OCI-LY7 (cell line): ENCODE data around the gene TEK. TPM values are rescaled to one million over a fixed set of nuclear protein-coding genes. Genes with fewer than 3 reads are reported as not detected.

Experiments
- BruUV-seq: library from RNA; stranded (reverse); fragments of 400-500 nt; replicated peaks from 2 replicates; lab custom pipeline; 2021; lab: Mats Ljungman, UMichigan
- CTCF ChIA-PET: fragments of 300-600 bp; sonication (Branson Sonifier 250); formaldehyde crosslinking; loops from one replicate; lab custom pipeline; 2022; ENCODE audit warnings: antibody characterized with exemption; ENCODE audit not compliant: unreplicated experiment; lab: Charles Lee
- POLR2A ChIA-PET: fragments of 300-600 bp; sonication (Branson Sonifier 250); formaldehyde crosslinking; loops from one replicate; lab custom pipeline; 2022; ENCODE audit warnings: antibody characterized with exemption; lab: Charles Lee
- DNase-seq: peaks from one replicate; pipeline ENCODE4 v3.0.0-alpha.2; 2015; ENCODE audit warnings: low spot score
- H2AFZ ChIP-seq: fragments of 200-600 bp; sonication (generic), shearing (Covaris generic); 2 replicates; pipeline ENCODE4 v1.6.1; 2014; ENCODE audit warnings: mild to moderate bottlenecking, antibody characterized with exemption, low read length, moderate library complexity
- H3K27ac ChIP-seq: fragments of 200-600 bp; sonication (generic); 2 replicates; pipeline ENCODE4 v1.5.1; 2014; ENCODE audit warnings: mixed run types, low read depth, mild to moderate bottlenecking, moderate library complexity, low read length, inconsistent platforms; ENCODE audit not compliant: poor library complexity, severe bottlenecking
- H3K36me3 ChIP-seq: fragments of 200-600 bp; sonication (generic); 2 replicates; pipeline ENCODE4 v1.6.1; 2014; ENCODE audit warnings: mild to moderate bottlenecking, antibody characterized with exemption, low read length, moderate library complexity, mixed read lengths; ENCODE audit not compliant: insufficient read depth
- H3K4me1 ChIP-seq: fragments of 200-600 bp; sonication (generic); 2 replicates; pipeline ENCODE4 v1.5.1; 2014; ENCODE audit warnings: mild to moderate bottlenecking, low read length; ENCODE audit not compliant: insufficient read depth, poor library complexity, severe bottlenecking
- H3K4me2 ChIP-seq: fragments of 200-600 bp; sonication (generic); 2 replicates; pipeline ENCODE4 v1.6.1; 2014; ENCODE audit warnings: mild to moderate bottlenecking, low read length
- H3K4me3 ChIP-seq: fragments of 200-600 bp; sonication (generic); 2 replicates; pipeline ENCODE4 v1.5.1; 2014; ENCODE audit warnings: mild to moderate bottlenecking, low read depth, low read length; ENCODE audit not compliant: poor library complexity, severe bottlenecking
- H3K79me2 ChIP-seq: fragments of 200-600 bp; sonication (generic); 2 replicates; pipeline ENCODE4 v1.6.1; 2016; ENCODE audit warnings: low read depth, mild to moderate bottlenecking, low read length, moderate library complexity, mixed read lengths; ENCODE audit not compliant: insufficient read depth
- H3K9me2 ChIP-seq: fragments of 200-600 bp; sonication (generic); 2 replicates; pipeline ENCODE4 v1.6.1; 2016; ENCODE audit warnings: mild to moderate bottlenecking, low read length, mixed read lengths; ENCODE audit not compliant: insufficient read depth
- H3K9me3 ChIP-seq: fragments of 200-600 bp; sonication (generic); 2 replicates; pipeline ENCODE4 v1.6.1; 2014; ENCODE audit warnings: mild to moderate bottlenecking, mixed run types, low read length, mixed read lengths
- H4K20me1 ChIP-seq: fragments of 200-600 bp; sonication (generic); 2 replicates; pipeline ENCODE4 v1.6.1; 2014; ENCODE audit warnings: mild to moderate bottlenecking, antibody characterized with exemption, low read length, moderate library complexity, mixed read lengths; ENCODE audit not compliant: insufficient read depth
- CTCF ChIP-seq: fragments of 200-600 bp; sonication (generic); conservative IDR thresholded peaks from 2 replicates; pipeline ENCODE4 v1.5.1; 2014; ENCODE audit warnings: mild to moderate bottlenecking, antibody characterized with exemption, low read length, moderate library complexity, mixed read lengths
- EZH2phosphoT487 ChIP-seq: fragments of 200-600 bp; sonication (generic); IDR thresholded peaks from 2 replicates; pipeline ENCODE4 v1.6.1; 2018; ENCODE audit warnings: low read depth, borderline replicate concordance, mild to moderate bottlenecking, mixed run types, antibody characterized with exemption, low read length, moderate library complexity, mixed read lengths
- intact Hi-C: fragments of 100-400 bp; cut with micrococcal nuclease; formaldehyde crosslinking; loops from one replicate; pipeline ENCODE4 v1.10.0; 2022; ENCODE audit not compliant: unreplicated experiment
- total RNA-seq, 2 experiments: library from RNA; depleted of rRNA in 1 of 2; stranded (reverse); fragments of >200 nt in 1 of 2; shearing (Covaris generic) in 1 of 2; gene quantifications; 2 replicates each; pipeline ENCODE4 v1.2.3, GENCODE V29; 2014 to 2022

TEK gene
- total RNA-seq, 2 experiments from 2014 or later = not detected

GRCh38 chr9:27142299-27142930 lies 33.4 kb downstream of the TEK start:
- no peaks in the 10 kb centered on the region for H3K9me2 ChIP-seq
- H3K4me1 ChIP-seq = no peaks in the 10 kb centered on the region
- TF ChIP-seq CTCF (no peak), EZH2phosphoT487 (no peak)
- H3K4me3 ChIP-seq = no peak overlapping the region
- ChIA-PET CTCF (no interaction called here), POLR2A (no interaction called here)
- no peak overlapping the region for H3K27ac ChIP-seq
- no TSS peak for BruUV-seq
- H3K9me3 ChIP-seq = no peaks in the 10 kb centered on the region
- H2AFZ ChIP-seq = no peak overlapping the region
- H3K79me2 ChIP-seq = no peaks in the 10 kb centered on the region
- no peak overlapping the region for H3K4me2 ChIP-seq
- no peaks in the 10 kb centered on the region for H3K36me3 ChIP-seq
- no peak for DNase-seq
- no peaks in the 10 kb centered on the region for H4K20me1 ChIP-seq
- intact Hi-C loops = no loop called here

- no peak overlapping the region for H3K4me2 ChIP-seq
- H3K9me3 ChIP-seq = no peaks in the 10 kb centered on the region
- no peak overlapping the region for H2AFZ ChIP-seq
- CTCF ChIA-PET = no interaction called here
- H3K9me2 ChIP-seq = no peaks in the 10 kb centered on the region
- no peaks in the 10 kb centered on the region for H3K36me3 ChIP-seq
- H3K4me3 ChIP-seq = no peak overlapping the region
- no TSS peak for BruUV-seq
- no peak for DNase-seq
- H3K27ac ChIP-seq = no peak overlapping the region
- TF ChIP-seq EZH2phosphoT487 = no peak
- TF ChIP-seq CTCF = no peak
- POLR2A ChIA-PET = no interaction called here
- H3K4me1 ChIP-seq = no peaks in the 10 kb centered on the region
- no peaks in the 10 kb centered on the region for H4K20me1 ChIP-seq
- intact Hi-C loops = no loop called here
- no peaks in the 10 kb centered on the region for H3K79me2 ChIP-seq
Observed at GRCh38 chr9:27145143-27145542, 36.1 kb downstream of the TEK start.

GRCh38 chr9:27149651-27150050 lies 40.6 kb downstream of the TEK start:
- H3K4me2 ChIP-seq = no peak overlapping the region
- DNase-seq = no peak
- H4K20me1 ChIP-seq = no peaks in the 10 kb centered on the region
- no peaks in the 10 kb centered on the region for H3K79me2 ChIP-seq
- H3K9me2 ChIP-seq = no peaks in the 10 kb centered on the region
- H3K9me3 ChIP-seq = no peaks in the 10 kb centered on the region
- H3K27ac ChIP-seq = no peak overlapping the region
- H3K36me3 ChIP-seq = no peaks in the 10 kb centered on the region
- ChIA-PET CTCF (no interaction called here), POLR2A (no interaction called here)
- intact Hi-C loops = no loop called here
- BruUV-seq = no TSS peak
- no peak overlapping the region for H2AFZ ChIP-seq
- no peak overlapping the region for H3K4me3 ChIP-seq
- TF ChIP-seq EZH2phosphoT487 (no peak), CTCF (no peak)
- no peaks in the 10 kb centered on the region for H3K4me1 ChIP-seq
